K562 (cell line): Measurements from ENCODE around the gene FANCD2. TPM values are rescaled to one million over a fixed set of nuclear protein-coding genes. Genes with fewer than 3 reads are reported as not detected.
A peak's percentile ranks its signal among the peaks of the same experiment; 100 is the strongest.

ENCODE experiments used
- CCAR2 ChIP-seq: fragments of 200-400 bp; formaldehyde crosslinking; IDR thresholded peaks from 2 replicates; pipeline ENCODE4 v1.6.1; 2017; ENCODE audit warnings: mild to moderate bottlenecking, low read depth, low read length
- DNMT1 ChIP-seq: fragments of 450-650 bp; IDR thresholded peaks from 2 replicates; pipeline ENCODE4 v1.6.1; 2016; ENCODE audit warnings: antibody characterized with exemption, mild to moderate bottlenecking
- HNRNPUL1 ChIP-seq: fragments of 200-400 bp; formaldehyde crosslinking; IDR thresholded peaks from 2 replicates; pipeline ENCODE4 v1.6.1; 2017; ENCODE audit warnings: low read length
- MCM3 ChIP-seq: fragments of 450-650 bp; IDR thresholded peaks from 2 replicates; pipeline ENCODE4 v1.6.1; 2016
- NKRF ChIP-seq: fragments of 450-650 bp; IDR thresholded peaks from 2 replicates; pipeline ENCODE4 v1.6.1; 2016; ENCODE audit warnings: borderline replicate concordance
- NR1H2 ChIP-seq: sonication (generic); formaldehyde crosslinking; IDR thresholded peaks from 2 replicates; pipeline ENCODE4 v1.4.0; 2020; ENCODE audit warnings: mild to moderate bottlenecking, missing genetic modification reagents
- THAP12 ChIP-seq: fragments of 250-450 bp; sonication (Bioruptor Pico); IDR thresholded peaks from 2 replicates; pipeline ENCODE4 v1.9.0; 2021; ENCODE audit warnings: mild to moderate bottlenecking, inconsistent platforms
- XRCC4 ChIP-seq: IDR thresholded peaks from one replicate; pipeline ENCODE4 v1.6.1; 2011; ENCODE audit not compliant: insufficient read depth, insufficient read length; ENCODE audit errors: extremely low read depth
- ZBTB26 ChIP-seq: fragments of 450-650 bp; formaldehyde crosslinking; IDR thresholded peaks from 2 replicates; pipeline ENCODE4 v1.4.0; 2022; ENCODE audit warnings: missing genetic modification characterization
- ZNF232 ChIP-seq: sonication (generic); formaldehyde crosslinking; IDR thresholded peaks from 2 replicates; pipeline ENCODE4 v1.8.0; 2022; ENCODE audit warnings: mild to moderate bottlenecking, missing genetic modification reagents
- ZNF592 ChIP-seq: fragments of 450-650 bp; IDR thresholded peaks from 2 replicates; pipeline ENCODE4 v1.6.1; 2017; ENCODE audit warnings: antibody characterized with exemption, mild to moderate bottlenecking
- ZNF717 ChIP-seq: fragments of 250-450 bp; sonication (Bioruptor Pico); IDR thresholded peaks from 2 replicates; pipeline ENCODE4 v1.5.0; 2021
- polyA plus RNA-seq, 8 experiments: library from polyadenylated mRNA; depleted of rRNA in 4 of 8; stranded (reverse) in 5 of 8; unstranded in 3 of 8; fragments of >200 nt; fragmentation: Nextera tagmentation in 2 of 8; fragmentation: Illumina TruSeq in 1 of 8; extraction: Ambion mirVana in 2 of 8; extraction: Trizol in 1 of 8; gene quantifications; 2 replicates each; pipeline versions ENCODE4 v1.2.1 to v1.2.3, GENCODE V29; 2011 to 2014; ENCODE audit warnings: inconsistent platforms in 1 of 8, missing spikeins in 1 of 8
- total RNA-seq, 7 experiments: library from RNA; depleted of rRNA in 6 of 7; stranded (reverse); fragments of >200 nt in 6 of 7; fragmentation: Illumina TruSeq in 2 of 7; extraction: Trizol in 2 of 7; gene quantifications; 2 replicates each; pipeline versions ENCODE4 v1.2.1 to v1.2.3, GENCODE V29; 2011 to 2021; ENCODE audit warnings: low replicate concordance in 1 of 7
- TF ChIP-seq, protein P1 (sequence below): fragments of 450-650 bp; IDR thresholded peaks from 2 replicates; pipeline ENCODE4 v1.6.1; 2016; ENCODE audit warnings: antibody characterized with exemption
- TF ChIP-seq, protein P2 (sequence below): sonication (generic); formaldehyde crosslinking; IDR thresholded peaks from 2 replicates; pipeline ENCODE4 v1.9.0; 2022; ENCODE audit warnings: mild to moderate bottlenecking, missing genetic modification reagents

The FANCD2 gene
- total and polyA plus RNA-seq, 9 of the 15 experiments (the other 6 are each of a cell fraction or from before 2014, with no cell fraction given): 59.4 to 137 (median 96.1) TPM

DNA sequence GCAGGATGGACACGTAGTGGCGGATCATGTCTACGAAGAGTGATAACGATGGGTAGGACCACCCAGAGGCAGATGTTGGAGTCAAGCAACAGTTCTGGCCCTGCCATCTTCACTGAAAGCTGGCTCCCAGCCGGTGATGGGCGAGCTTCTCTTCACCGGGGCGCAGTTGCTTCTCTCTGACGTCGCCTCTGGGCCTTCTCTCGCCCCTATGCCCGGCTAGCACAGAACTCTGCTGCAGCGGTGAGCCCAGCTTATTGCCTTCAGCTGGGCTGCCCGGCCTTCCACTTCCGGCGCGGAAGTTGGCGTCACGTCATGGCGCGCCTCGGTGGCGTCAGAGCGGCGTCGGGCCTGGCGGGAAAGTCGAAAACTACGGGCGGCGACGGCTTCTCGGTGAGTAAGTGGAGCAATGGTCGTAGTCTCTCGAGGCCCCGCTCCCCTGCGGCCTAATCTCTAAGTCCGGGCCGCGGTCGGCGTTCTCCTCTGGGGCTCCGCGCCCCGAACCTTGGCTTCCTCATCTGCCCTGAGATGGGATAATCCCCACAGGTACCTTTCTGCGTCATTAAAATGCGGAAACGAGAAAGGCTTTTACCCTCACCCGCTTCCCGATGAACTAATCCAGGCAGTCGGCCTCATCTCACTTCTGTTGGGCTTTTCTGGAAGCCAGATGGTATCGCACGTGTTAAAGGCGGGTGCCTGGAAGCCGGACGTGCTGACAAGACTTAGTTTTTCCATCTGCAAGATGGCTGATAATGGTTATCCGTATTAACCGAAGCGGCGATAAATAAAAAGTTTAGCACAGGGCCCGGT, at the start of gene FANCD2 (continued):
- TF ChIP-seq ZNF592 (peak; percentile 85), THAP12 (CRISPR knock-in tag) (no peak; the same call in 1 of the 2 replicates), ZNF717 (CRISPR knock-in tag) (no peak), CCAR2 (no peak), ZBTB26 (CRISPR knock-in tag) (no peak), DNMT1 (no peak), HNRNPUL1 (no peak), NR1H2 (CRISPR knock-in tag) (peak; percentile 24; the same call in 1 of the 2 replicates), NKRF (peak; percentile 100), MCM3 (no peak), XRCC4 (no peak), ZNF232 (no peak)
- TF ChIP-seq, protein P1, sequence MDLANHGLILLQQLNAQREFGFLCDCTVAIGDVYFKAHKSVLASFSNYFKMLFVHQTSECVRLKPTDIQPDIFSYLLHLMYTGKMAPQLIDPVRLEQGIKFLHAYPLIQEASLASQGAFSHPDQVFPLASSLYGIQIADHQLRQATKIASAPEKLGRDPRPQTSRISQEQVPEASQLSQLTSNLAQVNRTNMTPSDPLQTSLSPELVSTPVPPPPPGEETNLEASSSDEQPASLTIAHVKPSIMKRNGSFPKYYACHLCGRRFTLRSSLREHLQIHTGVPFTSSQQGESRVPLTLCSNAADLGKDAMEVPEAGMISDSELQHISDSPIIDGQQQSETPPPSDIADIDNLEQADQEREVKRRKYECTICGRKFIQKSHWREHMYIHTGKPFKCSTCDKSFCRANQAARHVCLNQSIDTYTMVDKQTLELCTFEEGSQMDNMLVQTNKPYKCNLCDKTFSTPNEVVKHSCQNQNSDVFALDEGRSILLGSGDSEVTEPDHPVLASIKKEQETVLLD: no peak
- TF ChIP-seq, protein P2, sequence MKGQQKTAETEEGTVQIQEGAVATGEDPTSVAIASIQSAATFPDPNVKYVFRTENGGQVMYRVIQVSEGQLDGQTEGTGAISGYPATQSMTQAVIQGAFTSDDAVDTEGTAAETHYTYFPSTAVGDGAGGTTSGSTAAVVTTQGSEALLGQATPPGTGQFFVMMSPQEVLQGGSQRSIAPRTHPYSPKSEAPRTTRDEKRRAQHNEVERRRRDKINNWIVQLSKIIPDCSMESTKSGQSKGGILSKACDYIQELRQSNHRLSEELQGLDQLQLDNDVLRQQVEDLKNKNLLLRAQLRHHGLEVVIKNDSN (CRISPR knock-in tag): no peak; the same call in 1 of the 2 replicates
